ENCODE data around the gene NBPF11.
"Not testable (repeated sequence)": the region's sequence is repeated elsewhere in the genome, so short reads cannot be mapped to it uniquely, and the experiment has no call there.

GRCh38 chr1:148175414-148175813 lies 23.3 kb upstream of the NBPF11 start:
- TF ChIP-seq POLR2A (IDR thresholded peaks at IDR 0.05); CTCF (IDR thresholded peaks at IDR 0.05 in 4 of 5, conservative IDR thresholded peaks at IDR 0.05 in 1 of 5): not testable (repeated sequence)

All from gastrocnemius medialis (tissue), 4 donors.